ENCODE results near the gene SCUBE2. TPM values are rescaled to one million over a fixed set of nuclear protein-coding genes. Genes with fewer than 3 reads are reported as not detected.

The SCUBE2 gene
- total and polyA plus RNA-seq, 4 donors = 0.14 to 1.4 (median 0.42) TPM; not detected in 1

DNA sequence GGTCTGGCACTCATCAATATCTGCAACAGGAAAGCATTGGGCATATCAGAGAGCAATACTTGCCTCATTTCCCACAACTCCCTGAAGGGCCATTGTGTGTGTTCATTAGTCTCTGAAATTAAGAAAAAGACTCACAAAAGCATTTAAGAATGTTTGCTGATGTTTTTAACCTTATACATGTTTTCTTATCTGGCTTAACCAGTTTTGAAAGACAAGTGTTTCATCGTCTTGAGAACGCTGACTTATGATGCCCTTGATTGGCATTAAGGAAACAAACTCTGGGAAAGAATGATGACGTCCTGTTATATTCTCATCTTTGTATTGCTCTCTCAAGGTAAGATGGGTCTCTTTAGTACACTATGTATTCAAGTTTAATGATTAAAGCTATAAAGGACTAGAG is 32.0 kb downstream of the SCUBE2 start:
- 58% methylated on average over 3 of the region's 3 CpGs for WGBS
- DNase-seq (ENCODE audit: low spot score) = no peak

DNA sequence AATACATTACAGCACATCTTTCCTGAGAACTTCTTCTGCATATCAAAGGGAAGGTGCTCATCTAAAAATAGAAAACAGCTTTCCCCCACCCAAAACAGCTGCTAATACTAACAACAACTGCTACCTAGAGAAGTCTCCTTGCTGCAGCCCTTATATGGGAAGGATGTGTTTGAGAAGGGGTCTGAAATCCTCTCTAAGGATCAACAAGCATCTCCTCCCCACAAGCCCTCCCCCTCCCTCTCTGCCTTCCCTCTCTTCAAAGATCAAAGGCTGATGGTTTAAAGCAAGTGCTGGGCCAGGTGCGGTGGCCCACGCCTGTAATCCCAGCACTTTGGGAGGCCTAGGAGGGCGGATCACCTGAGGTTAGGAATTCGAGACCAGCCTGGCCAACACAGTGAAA is 33.5 kb downstream of the SCUBE2 start:
- H3K27me3 ChIP-seq (ENCODE audit: control insufficient read depth in 4 of 4, insufficient read depth in 4 of 4, low read length in 3 of 4) = no peaks in the 10 kb centered on the region
- H3K9ac ChIP-seq (ENCODE audit: low read depth in 1 of 2, low read length in 2 of 2) = no peak overlapping the region
- 95% methylated on average over 4 of the region's 4 CpGs for whole genome bisulfite sequencing
- H3K4me1 ChIP-seq (ENCODE audit: control insufficient read depth in 4 of 4, insufficient read depth in 4 of 4, low read length in 3 of 4) = no peaks in the 10 kb centered on the region
- no peaks in the 10 kb centered on the region for H3K36me3 ChIP-seq (ENCODE audit: control insufficient read depth in 4 of 4, insufficient read depth in 3 of 4, low read depth in 1 of 4, low read length in 3 of 4)
- no peak overlapping the region for H3K27ac ChIP-seq (ENCODE audit: low read depth in 1 of 2, low read length in 2 of 2)
- no peaks in the 10 kb centered on the region for H3K9me3 ChIP-seq (ENCODE audit: control insufficient read depth in 4 of 4, low read length in 3 of 4)
- no peak for DNase-seq (ENCODE audit: low spot score)
- H3K4me3 ChIP-seq (ENCODE audit: low read depth in 1 of 3, low read length in 3 of 3) = no peak overlapping the region
- TF ChIP-seq HNF4A (conservative IDR thresholded peaks at IDR 0.05) = no peak
- TF ChIP-seq YY1 (IDR thresholded peaks at IDR 0.05) = no peak
- no peak for TF ChIP-seq GABPA (IDR thresholded peaks at IDR 0.05 in 1 of 2, conservative IDR thresholded peaks at IDR 0.05 in 1 of 2)
- TF ChIP-seq, protein P1, sequence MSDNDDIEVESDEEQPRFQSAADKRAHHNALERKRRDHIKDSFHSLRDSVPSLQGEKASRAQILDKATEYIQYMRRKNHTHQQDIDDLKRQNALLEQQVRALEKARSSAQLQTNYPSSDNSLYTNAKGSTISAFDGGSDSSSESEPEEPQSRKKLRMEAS (IDR thresholded peaks at IDR 0.05) = no peak
- no peak for TF ChIP-seq NR2F2 (IDR thresholded peaks at IDR 0.05)
- TF ChIP-seq FOXA2 (IDR thresholded peaks at IDR 0.05) = no peak
- TF ChIP-seq HNF4G (IDR thresholded peaks at IDR 0.05) = no peak
- TF ChIP-seq, protein P2, sequence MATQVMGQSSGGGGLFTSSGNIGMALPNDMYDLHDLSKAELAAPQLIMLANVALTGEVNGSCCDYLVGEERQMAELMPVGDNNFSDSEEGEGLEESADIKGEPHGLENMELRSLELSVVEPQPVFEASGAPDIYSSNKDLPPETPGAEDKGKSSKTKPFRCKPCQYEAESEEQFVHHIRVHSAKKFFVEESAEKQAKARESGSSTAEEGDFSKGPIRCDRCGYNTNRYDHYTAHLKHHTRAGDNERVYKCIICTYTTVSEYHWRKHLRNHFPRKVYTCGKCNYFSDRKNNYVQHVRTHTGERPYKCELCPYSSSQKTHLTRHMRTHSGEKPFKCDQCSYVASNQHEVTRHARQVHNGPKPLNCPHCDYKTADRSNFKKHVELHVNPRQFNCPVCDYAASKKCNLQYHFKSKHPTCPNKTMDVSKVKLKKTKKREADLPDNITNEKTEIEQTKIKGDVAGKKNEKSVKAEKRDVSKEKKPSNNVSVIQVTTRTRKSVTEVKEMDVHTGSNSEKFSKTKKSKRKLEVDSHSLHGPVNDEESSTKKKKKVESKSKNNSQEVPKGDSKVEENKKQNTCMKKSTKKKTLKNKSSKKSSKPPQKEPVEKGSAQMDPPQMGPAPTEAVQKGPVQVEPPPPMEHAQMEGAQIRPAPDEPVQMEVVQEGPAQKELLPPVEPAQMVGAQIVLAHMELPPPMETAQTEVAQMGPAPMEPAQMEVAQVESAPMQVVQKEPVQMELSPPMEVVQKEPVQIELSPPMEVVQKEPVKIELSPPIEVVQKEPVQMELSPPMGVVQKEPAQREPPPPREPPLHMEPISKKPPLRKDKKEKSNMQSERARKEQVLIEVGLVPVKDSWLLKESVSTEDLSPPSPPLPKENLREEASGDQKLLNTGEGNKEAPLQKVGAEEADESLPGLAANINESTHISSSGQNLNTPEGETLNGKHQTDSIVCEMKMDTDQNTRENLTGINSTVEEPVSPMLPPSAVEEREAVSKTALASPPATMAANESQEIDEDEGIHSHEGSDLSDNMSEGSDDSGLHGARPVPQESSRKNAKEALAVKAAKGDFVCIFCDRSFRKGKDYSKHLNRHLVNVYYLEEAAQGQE (IDR thresholded peaks at IDR 0.05) = no peak

More for the DNA sequence above, 32.0 kb downstream of the SCUBE2 start:
- Histone ChIP-seq H3K9me3 (ENCODE audit: control insufficient read depth in 4 of 4, low read length in 3 of 4) (no peaks in the 10 kb centered on the region), H3K27ac (ENCODE audit: low read depth in 1 of 2, low read length in 2 of 2) (no peak overlapping the region), H3K9ac (ENCODE audit: low read depth in 1 of 2, low read length in 2 of 2) (no peak overlapping the region), H3K4me1 (ENCODE audit: control insufficient read depth in 4 of 4, insufficient read depth in 4 of 4, low read length in 3 of 4) (no peaks in the 10 kb centered on the region), H3K36me3 (ENCODE audit: control insufficient read depth in 4 of 4, insufficient read depth in 3 of 4, low read depth in 1 of 4, low read length in 3 of 4) (no peaks in the 10 kb centered on the region), H3K27me3 (ENCODE audit: control insufficient read depth in 4 of 4, insufficient read depth in 4 of 4, low read length in 3 of 4) (no peaks in the 10 kb centered on the region), H3K4me3 (ENCODE audit: low read depth in 1 of 3, low read length in 3 of 3) (no peak overlapping the region)
- TF ChIP-seq RAD21 (IDR thresholded peaks at IDR 0.05) (no peak), HNF4G (IDR thresholded peaks at IDR 0.05) (no peak), FOXA1 (IDR thresholded peaks at IDR 0.05) (no peak), YY1 (IDR thresholded peaks at IDR 0.05) (no peak), TAF1 (conservative IDR thresholded peaks at IDR 0.05) (no peak), FOXA2 (IDR thresholded peaks at IDR 0.05) (no peak), HNF4A (conservative IDR thresholded peaks at IDR 0.05) (no peak), SP1 (IDR thresholded peaks at IDR 0.05) (no peak), JUND (IDR thresholded peaks at IDR 0.05) (no peak), NR2F2 (IDR thresholded peaks at IDR 0.05) (no peak), EGR1 (IDR thresholded peaks at IDR 0.05; ENCODE audit: low read depth in 2 of 2) (no peak), RXRA (IDR thresholded peaks at IDR 0.05) (no peak), GABPA (IDR thresholded peaks at IDR 0.05 in 1 of 2, conservative IDR thresholded peaks at IDR 0.05 in 1 of 2) (no peak)
- TF ChIP-seq, protein P3, sequence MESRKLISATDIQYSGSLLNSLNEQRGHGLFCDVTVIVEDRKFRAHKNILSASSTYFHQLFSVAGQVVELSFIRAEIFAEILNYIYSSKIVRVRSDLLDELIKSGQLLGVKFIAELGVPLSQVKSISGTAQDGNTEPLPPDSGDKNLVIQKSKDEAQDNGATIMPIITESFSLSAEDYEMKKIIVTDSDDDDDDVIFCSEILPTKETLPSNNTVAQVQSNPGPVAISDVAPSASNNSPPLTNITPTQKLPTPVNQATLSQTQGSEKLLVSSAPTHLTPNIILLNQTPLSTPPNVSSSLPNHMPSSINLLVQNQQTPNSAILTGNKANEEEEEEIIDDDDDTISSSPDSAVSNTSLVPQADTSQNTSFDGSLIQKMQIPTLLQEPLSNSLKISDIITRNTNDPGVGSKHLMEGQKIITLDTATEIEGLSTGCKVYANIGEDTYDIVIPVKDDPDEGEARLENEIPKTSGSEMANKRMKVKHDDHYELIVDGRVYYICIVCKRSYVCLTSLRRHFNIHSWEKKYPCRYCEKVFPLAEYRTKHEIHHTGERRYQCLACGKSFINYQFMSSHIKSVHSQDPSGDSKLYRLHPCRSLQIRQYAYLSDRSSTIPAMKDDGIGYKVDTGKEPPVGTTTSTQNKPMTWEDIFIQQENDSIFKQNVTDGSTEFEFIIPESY (IDR thresholded peaks at IDR 0.05) = no peak
- TF ChIP-seq, protein P1 (IDR thresholded peaks at IDR 0.05) = no peak
- TF ChIP-seq, protein P4, sequence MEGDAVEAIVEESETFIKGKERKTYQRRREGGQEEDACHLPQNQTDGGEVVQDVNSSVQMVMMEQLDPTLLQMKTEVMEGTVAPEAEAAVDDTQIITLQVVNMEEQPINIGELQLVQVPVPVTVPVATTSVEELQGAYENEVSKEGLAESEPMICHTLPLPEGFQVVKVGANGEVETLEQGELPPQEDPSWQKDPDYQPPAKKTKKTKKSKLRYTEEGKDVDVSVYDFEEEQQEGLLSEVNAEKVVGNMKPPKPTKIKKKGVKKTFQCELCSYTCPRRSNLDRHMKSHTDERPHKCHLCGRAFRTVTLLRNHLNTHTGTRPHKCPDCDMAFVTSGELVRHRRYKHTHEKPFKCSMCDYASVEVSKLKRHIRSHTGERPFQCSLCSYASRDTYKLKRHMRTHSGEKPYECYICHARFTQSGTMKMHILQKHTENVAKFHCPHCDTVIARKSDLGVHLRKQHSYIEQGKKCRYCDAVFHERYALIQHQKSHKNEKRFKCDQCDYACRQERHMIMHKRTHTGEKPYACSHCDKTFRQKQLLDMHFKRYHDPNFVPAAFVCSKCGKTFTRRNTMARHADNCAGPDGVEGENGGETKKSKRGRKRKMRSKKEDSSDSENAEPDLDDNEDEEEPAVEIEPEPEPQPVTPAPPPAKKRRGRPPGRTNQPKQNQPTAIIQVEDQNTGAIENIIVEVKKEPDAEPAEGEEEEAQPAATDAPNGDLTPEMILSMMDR (IDR thresholded peaks at IDR 0.05; ENCODE audit: low read depth, low read length, missing input control) = no peak
- TF ChIP-seq, protein P2 (IDR thresholded peaks at IDR 0.05) = no peak
- TF ChIP-seq, protein P5, sequence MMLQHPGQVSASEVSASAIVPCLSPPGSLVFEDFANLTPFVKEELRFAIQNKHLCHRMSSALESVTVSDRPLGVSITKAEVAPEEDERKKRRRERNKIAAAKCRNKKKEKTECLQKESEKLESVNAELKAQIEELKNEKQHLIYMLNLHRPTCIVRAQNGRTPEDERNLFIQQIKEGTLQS (IDR thresholded peaks at IDR 0.05) = no peak
